Keratinocyte (primary cell): ENCODE results near the gene KCNG3. TPM values are rescaled to one million over a fixed set of nuclear protein-coding genes. Genes with fewer than 3 reads are reported as not detected.
A peak's percentile ranks its signal among the peaks of the same experiment; 100 is the strongest.

ENCODE experiments used
- DNase-seq: peaks from one replicate; pipeline ENCODE4 v3.0.0-alpha.2; 2011; ENCODE audit warnings: low read depth, missing footprints, low spot score
- FAIRE-seq: peaks from 2 replicates; lab custom pipeline; 2011; peaks lifted over from hg19 to GRCh38; lab: Jason Lieb, UNC
- H2AFZ ChIP-seq: 2 replicates; pipeline ENCODE4 v1.6.0; 2012; ENCODE audit warnings: low read length, control low read depth, inconsistent platforms; ENCODE audit not compliant: control insufficient read depth
- H3K27ac ChIP-seq: 2 replicates; pipeline ENCODE4 v1.5.1; 2011; ENCODE audit warnings: low read length; ENCODE audit not compliant: control insufficient read depth, insufficient read depth
- H3K27me3 ChIP-seq: 3 replicates; pipeline ENCODE4 v1.6.0; 2011; ENCODE audit warnings: low read length; ENCODE audit not compliant: control insufficient read depth, insufficient read depth; ENCODE audit errors: extremely low read depth
- H3K36me3 ChIP-seq, 2 experiments: 2 replicates in 1 of 2; 3 replicates in 1 of 2; pipeline ENCODE4 v1.5.1; 2011; ENCODE audit warnings: low read length in 2 of 2, mild to moderate bottlenecking in 1 of 2; ENCODE audit not compliant: control insufficient read depth in 2 of 2, insufficient read depth in 2 of 2; ENCODE audit errors: extremely low read depth in 1 of 2
- H3K4me1 ChIP-seq: 3 replicates; pipeline ENCODE4 v1.5.1; 2011; ENCODE audit warnings: low read length; ENCODE audit not compliant: control insufficient read depth, insufficient read depth; ENCODE audit errors: extremely low read depth
- H3K4me2 ChIP-seq: 3 replicates; pipeline ENCODE4 v1.6.0; 2011; ENCODE audit warnings: low read depth, low read length; ENCODE audit not compliant: control insufficient read depth, insufficient read depth; ENCODE audit errors: extremely low read depth
- H3K4me3 ChIP-seq, 3 experiments: fragments of 200-600 bp in 1 of 3; sonication (generic) in 1 of 3; 2 replicates in 2 of 3; 3 replicates in 1 of 3; pipeline ENCODE4 v1.5.1; 2011 to 2016; ENCODE audit warnings: low read length in 3 of 3, mild to moderate bottlenecking in 3 of 3, control low read depth in 2 of 3, inconsistent platforms in 1 of 3, low read depth in 1 of 3, mixed read lengths in 1 of 3, mixed run types in 1 of 3, moderate library complexity in 1 of 3; ENCODE audit not compliant: control insufficient read depth in 2 of 3, insufficient read depth in 2 of 3; ENCODE audit errors: extremely low read depth in 1 of 3
- H3K79me2 ChIP-seq: 2 replicates; pipeline ENCODE4 v1.6.0; 2012; ENCODE audit warnings: low read length; ENCODE audit not compliant: control insufficient read depth, insufficient read depth
- H3K9ac ChIP-seq: 3 replicates; pipeline ENCODE4 v1.6.0; 2011; ENCODE audit warnings: low read length; ENCODE audit not compliant: control insufficient read depth, insufficient read depth; ENCODE audit errors: extremely low read depth
- H3K9me1 ChIP-seq: 3 replicates; pipeline ENCODE4 v1.6.0; 2011; ENCODE audit warnings: low read length; ENCODE audit not compliant: control insufficient read depth, insufficient read depth; ENCODE audit errors: extremely low read depth
- H3K9me3 ChIP-seq: 2 replicates; pipeline ENCODE4 v1.5.1; 2012; ENCODE audit warnings: low read depth, low read length; ENCODE audit not compliant: control insufficient read depth
- H4K20me1 ChIP-seq: 3 replicates; pipeline ENCODE4 v1.6.0; 2011; ENCODE audit warnings: low read length; ENCODE audit not compliant: control insufficient read depth, insufficient read depth; ENCODE audit errors: extremely low read depth
- EZH2 ChIP-seq: IDR thresholded peaks from one replicate; pipeline ENCODE4 v1.6.1; 2012; ENCODE audit warnings: inconsistent platforms, mild to moderate bottlenecking, low read length, moderate library complexity
- dilution Hi-C: fragments of 300-500 bp; cut with MboI; formaldehyde crosslinking; loops from one replicate; pipeline ENCODE4 v1.7.0; 2020; ENCODE audit warnings: low sequenced_read_pairs; ENCODE audit not compliant: extremely low pct_ligation_motif_present
- polyA plus RNA-seq, 5 experiments: library from polyadenylated mRNA; depleted of rRNA in 3 of 5; stranded (reverse) in 3 of 5; stranded (forward) in 1 of 5; unstranded in 1 of 5; fragments of >200 nt; gene quantifications; 1 replicate in 1 of 5; 2 replicates in 3 of 5; 3 replicates in 1 of 5; pipeline versions ENCODE4 v1.2.1 to v1.2.3, GENCODE V29; 2011 to 2012; ENCODE audit warnings: missing spikeins in 2 of 5, low read depth in 1 of 5, low replicate concordance in 1 of 5
- TF ChIP-seq, protein P1 (sequence below), 3 experiments: IDR thresholded peaks in 1 of 3; conservative IDR thresholded peaks in 1 of 3; optimal IDR thresholded peaks in 1 of 3; 2 replicates in 2 of 3; 3 replicates in 1 of 3; pipeline versions ENCODE3 to v1.5.1; 2011; ENCODE audit warnings: low read length in 3 of 3, mild to moderate bottlenecking in 3 of 3, moderate library complexity in 2 of 3, control low read depth in 1 of 3, inconsistent platforms in 1 of 3; ENCODE audit not compliant: insufficient read depth in 2 of 3; ENCODE audit errors: extremely low read depth in 1 of 3

KCNG3 gene
- polyA plus RNA-seq, 1 donor (not counting 4 experiments of a cell fraction or from before 2014, with no cell fraction given): not detected

DNA sequence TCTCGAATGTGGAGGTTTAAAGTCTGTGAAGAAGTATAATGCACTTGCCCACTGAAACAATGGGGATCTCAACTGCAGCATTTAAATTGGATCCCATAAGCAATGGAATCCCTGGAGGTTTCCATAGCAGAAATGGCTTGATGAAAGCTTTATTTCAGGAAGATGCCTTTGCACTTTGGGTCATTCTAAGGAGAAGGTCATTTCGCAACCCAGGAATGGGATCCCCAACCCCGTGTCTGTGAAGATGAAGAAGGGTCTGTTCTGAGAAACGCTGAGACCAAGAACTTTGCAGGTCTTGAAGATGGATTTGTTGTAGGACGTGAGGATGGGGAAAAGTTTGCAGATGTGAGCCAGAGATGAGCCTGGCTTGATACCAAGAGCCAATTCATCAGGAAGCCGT lies 1.8 kb upstream of the KCNG3 start:
- Histone ChIP-seq H3K4me1 (peaks cover 9% of the 10 kb centered on the region), H3K27ac (no peak overlapping the region), H4K20me1 (no peaks in the 10 kb centered on the region), H3K36me3 (no peaks in the 10 kb centered on the region), H3K9me1 (no peaks in the 10 kb centered on the region), H3K27me3 (peaks cover 27% of the 10 kb centered on the region), H2AFZ (no peak overlapping the region), H3K9ac (no peak overlapping the region), H3K4me2 (no peak overlapping the region), H3K9me3 (no peaks in the 10 kb centered on the region), H3K4me3 (no peak overlapping the region), H3K79me2 (no peaks in the 10 kb centered on the region)
- dilution Hi-C loops: loop anchor here (10.0 kb wide), 1 partner anchor 169 kb away; no protein-coding TSS in a partner anchor
- TF ChIP-seq, protein P1, sequence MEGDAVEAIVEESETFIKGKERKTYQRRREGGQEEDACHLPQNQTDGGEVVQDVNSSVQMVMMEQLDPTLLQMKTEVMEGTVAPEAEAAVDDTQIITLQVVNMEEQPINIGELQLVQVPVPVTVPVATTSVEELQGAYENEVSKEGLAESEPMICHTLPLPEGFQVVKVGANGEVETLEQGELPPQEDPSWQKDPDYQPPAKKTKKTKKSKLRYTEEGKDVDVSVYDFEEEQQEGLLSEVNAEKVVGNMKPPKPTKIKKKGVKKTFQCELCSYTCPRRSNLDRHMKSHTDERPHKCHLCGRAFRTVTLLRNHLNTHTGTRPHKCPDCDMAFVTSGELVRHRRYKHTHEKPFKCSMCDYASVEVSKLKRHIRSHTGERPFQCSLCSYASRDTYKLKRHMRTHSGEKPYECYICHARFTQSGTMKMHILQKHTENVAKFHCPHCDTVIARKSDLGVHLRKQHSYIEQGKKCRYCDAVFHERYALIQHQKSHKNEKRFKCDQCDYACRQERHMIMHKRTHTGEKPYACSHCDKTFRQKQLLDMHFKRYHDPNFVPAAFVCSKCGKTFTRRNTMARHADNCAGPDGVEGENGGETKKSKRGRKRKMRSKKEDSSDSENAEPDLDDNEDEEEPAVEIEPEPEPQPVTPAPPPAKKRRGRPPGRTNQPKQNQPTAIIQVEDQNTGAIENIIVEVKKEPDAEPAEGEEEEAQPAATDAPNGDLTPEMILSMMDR (optimal IDR thresholded peaks at IDR 0.05 in 1 of 3, IDR thresholded peaks at IDR 0.05 in 1 of 3, conservative IDR thresholded peaks at IDR 0.05 in 1 of 3; ENCODE audit: extremely low read depth in 1 of 3, insufficient read depth in 2 of 3, low read length in 3 of 3): no peak
- TF ChIP-seq EZH2: no peak
- FAIRE-seq (no peak), DNase-seq (no peak)

DNA sequence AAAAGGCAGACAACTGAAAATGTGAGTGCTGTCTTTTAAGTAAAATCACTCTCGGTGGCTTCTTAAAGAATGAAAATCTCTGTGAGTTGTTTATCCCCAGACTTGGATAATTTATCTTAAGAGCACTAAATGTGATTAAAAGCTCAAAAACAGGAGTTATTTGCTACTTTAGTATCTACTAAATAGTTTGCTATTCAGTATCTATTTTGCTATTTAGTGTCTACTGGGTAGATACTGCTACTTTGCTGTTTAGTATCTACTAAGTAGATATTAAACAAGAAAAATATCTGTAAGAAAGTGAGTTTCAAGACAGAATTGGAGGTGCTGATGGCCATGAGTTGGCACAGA lies 1.4 kb upstream of the KCNG3 start:
- Histone ChIP-seq H4K20me1 (no peaks in the 10 kb centered on the region), H3K27ac (no peak overlapping the region), H3K9me1 (no peaks in the 10 kb centered on the region), H3K79me2 (no peaks in the 10 kb centered on the region), H3K4me2 (peak overlapping the region; percentile 96), H3K4me1 (peaks cover 9% of the 10 kb centered on the region), H3K9me3 (no peaks in the 10 kb centered on the region), H3K9ac (no peak overlapping the region), H3K4me3 (peak overlapping the region in 1 of 3 experiments; percentile 71), H2AFZ (no peak overlapping the region), H3K27me3 (peaks cover 27% of the 10 kb centered on the region), H3K36me3 (no peaks in the 10 kb centered on the region)
- TF ChIP-seq, protein P1 (optimal IDR thresholded peaks at IDR 0.05 in 1 of 3, IDR thresholded peaks at IDR 0.05 in 1 of 3, conservative IDR thresholded peaks at IDR 0.05 in 1 of 3; ENCODE audit: extremely low read depth in 1 of 3, insufficient read depth in 2 of 3, low read length in 3 of 3): no peak
- no peak for TF ChIP-seq EZH2
- FAIRE-seq: no peak
- dilution Hi-C loops: loop anchor here (10.0 kb wide), 1 partner anchor 170 kb away; no protein-coding TSS in a partner anchor
- no peak for DNase-seq
